Stomach smooth muscle (tissue), 2 donors: ENCODE data around the gene LOXL1.

Experiments
- H3K27ac ChIP-seq: one replicate; pipeline ENCODE4 v1.7.0; 2013; ENCODE audit warnings: mild to moderate bottlenecking, low read length, inconsistent platforms
- H3K27me3 ChIP-seq, 2 donors: one replicate each; pipeline ENCODE4 v1.7.0; 2013; ENCODE audit warnings: low read length in 2 of 2; ENCODE audit not compliant: insufficient read depth in 2 of 2, control insufficient read depth in 1 of 2
- H3K36me3 ChIP-seq, 2 donors: one replicate each; pipeline ENCODE4 v1.7.0; 2013; ENCODE audit warnings: low read length in 2 of 2; ENCODE audit not compliant: control insufficient read depth in 2 of 2, insufficient read depth in 2 of 2
- H3K4me1 ChIP-seq: one replicate; pipeline ENCODE4 v1.7.0; 2013; ENCODE audit warnings: low read length; ENCODE audit not compliant: control insufficient read depth, insufficient read depth
- H3K4me3 ChIP-seq, 2 donors: one replicate each; pipeline ENCODE4 v1.7.0; 2013; ENCODE audit warnings: low read length in 2 of 2
- H3K9ac ChIP-seq, 2 donors: one replicate each; pipeline ENCODE4 v1.7.0; 2013; ENCODE audit warnings: low read length in 2 of 2, mild to moderate bottlenecking in 1 of 2
- H3K9me3 ChIP-seq, 2 donors: one replicate each; pipeline ENCODE4 v1.7.0; 2013; ENCODE audit warnings: low read length in 2 of 2; ENCODE audit not compliant: control insufficient read depth in 2 of 2
- donor health status: healthy.
- donor health status: Pancreatic carcinoma.

LOXL1 gene

GRCh38 chr15:73941871-73942635 lies 15.8 kb downstream of the LOXL1 start:
- no peaks in the 10 kb centered on the region for H3K27me3 ChIP-seq
- H3K27ac ChIP-seq: no peak overlapping the region
- H3K9me3 ChIP-seq: no peaks in the 10 kb centered on the region
- peaks cover 30% of the 10 kb centered on the region for H3K4me1 ChIP-seq
- no peak overlapping the region for H3K4me3 ChIP-seq
- no peak overlapping the region for H3K9ac ChIP-seq
- peaks cover 2 to 19% of the 10 kb centered on the region in 2 donors for H3K36me3 ChIP-seq

GRCh38 chr15:73942751-73943270 lies 16.5 kb downstream of the LOXL1 start:
- Histone ChIP-seq H3K9me3 (no peaks in the 10 kb centered on the region), H3K27ac (no peak overlapping the region), H3K4me3 (no peak overlapping the region), H3K27me3 (no peaks in the 10 kb centered on the region), H3K4me1 (peaks cover 30% of the 10 kb centered on the region), H3K9ac (no peak overlapping the region), H3K36me3 (peaks cover 7 to 23% of the 10 kb centered on the region in 2 donors)

DNA sequence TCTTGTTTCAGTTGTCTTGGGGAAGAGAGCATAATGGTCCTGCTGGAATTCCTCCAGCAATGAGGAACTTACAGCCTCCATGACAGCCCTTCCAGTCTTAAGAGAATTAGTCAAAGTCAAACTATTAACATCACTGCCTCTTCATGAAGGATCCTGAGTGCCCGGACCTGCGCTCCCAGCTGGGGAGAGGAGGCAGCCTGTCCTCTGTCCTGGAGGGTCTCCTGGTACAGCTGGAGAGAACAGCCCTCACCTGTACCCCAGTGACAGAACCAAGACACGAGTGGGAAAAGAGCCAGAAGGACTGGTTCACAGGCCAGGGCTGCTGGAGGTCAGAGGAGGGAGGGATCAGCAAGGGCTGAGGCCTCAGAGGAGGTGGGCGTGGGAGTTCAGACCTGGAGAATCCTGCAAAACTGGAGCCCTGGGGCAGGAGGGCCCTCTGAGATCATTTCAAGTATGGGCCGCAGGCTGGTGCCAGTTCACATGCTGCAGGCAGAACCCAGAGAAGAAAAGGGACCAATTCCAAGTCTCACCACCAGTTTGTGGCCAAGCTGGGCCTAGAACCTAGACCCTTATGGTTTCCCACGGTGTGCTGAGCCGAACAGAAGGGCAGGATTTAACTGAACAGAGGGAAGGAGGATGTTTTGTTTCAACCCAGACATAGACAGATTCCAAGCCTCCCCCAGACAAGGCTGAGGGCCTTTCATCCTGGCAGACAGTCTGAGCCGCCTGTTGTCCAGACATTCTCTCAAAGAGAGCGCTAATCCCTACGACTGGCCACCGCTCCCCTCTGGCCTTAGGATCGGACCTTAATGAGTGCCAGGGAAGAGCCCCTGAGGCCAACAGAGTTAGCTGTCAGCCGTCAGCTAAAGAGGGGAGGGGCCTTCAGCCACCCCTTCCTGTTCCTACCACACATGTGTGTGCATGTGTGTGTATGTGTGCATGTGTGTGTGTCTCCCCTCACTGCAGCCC lies 18.2 kb downstream of the LOXL1 start:
- H3K4me1 ChIP-seq: peaks cover 25% of the 10 kb centered on the region
- H3K36me3 ChIP-seq: peaks cover 22 to 35% of the 10 kb centered on the region in 2 donors
- H3K4me3 ChIP-seq: no peak overlapping the region
- peak overlapping the region; percentile 18 for H3K27ac ChIP-seq
- no peak overlapping the region for H3K9ac ChIP-seq
- H3K27me3 ChIP-seq: no peaks in the 10 kb centered on the region
- H3K9me3 ChIP-seq: no peaks in the 10 kb centered on the region

DNA sequence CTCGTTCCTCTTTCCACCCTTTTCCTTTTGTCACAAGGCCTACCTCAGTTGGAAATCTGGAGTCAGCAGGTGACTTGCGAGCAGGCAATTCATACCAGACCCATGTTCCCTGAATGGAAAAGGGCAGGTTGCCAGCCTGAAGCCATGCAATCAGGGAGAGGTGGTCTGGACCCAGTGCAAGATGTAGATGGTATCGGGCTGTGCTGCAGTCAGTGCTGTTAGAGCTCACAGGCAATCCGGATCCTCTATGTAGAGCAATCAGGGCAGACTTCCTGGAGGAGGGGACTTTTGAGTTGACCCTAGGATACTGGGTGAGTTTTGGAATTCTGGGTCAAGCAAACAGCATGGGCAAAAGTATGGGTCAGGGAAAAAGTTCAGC lies 18.9 kb downstream of the LOXL1 start:
- H3K36me3 ChIP-seq: peaks cover 27 to 40% of the 10 kb centered on the region in 2 donors
- H3K4me1 ChIP-seq: peaks cover 25% of the 10 kb centered on the region
- H3K27me3 ChIP-seq: no peaks in the 10 kb centered on the region
- H3K4me3 ChIP-seq: no peak overlapping the region
- no peaks in the 10 kb centered on the region for H3K9me3 ChIP-seq
- H3K27ac ChIP-seq: no peak overlapping the region
- no peak overlapping the region for H3K9ac ChIP-seq

DNA sequence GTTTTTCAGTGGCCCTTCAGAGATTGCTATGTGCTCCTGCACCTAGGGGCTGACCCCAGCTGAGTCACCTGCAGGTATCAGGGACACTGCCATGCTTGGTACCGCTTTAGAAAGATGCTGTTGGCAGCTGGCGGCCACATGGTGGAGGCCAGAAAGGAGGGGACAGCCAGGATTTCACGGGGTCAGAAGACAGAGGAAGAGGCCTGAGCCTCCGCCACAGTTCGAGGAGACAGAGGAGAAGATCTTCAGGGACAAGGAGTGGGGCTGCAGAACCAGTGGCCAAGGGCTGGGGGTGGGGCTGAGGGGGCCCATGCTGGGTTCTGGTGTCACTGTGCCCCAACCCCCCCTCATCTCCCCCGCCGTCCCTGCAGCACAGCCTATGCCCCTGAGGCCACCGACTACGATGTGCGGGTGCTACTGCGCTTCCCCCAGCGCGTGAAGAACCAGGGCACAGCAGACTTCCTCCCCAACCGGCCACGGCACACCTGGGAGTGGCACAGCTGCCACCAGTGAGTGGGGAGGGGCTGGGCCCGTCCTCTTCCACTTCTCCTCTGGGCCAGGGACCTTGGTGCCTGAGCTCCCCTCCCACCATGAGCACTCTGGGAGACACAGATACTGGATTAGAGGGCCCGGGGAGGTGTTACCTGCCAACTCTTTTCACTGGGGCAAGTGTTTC lies 19.9 kb downstream of the LOXL1 start:
- Histone ChIP-seq H3K9ac (no peak overlapping the region), H3K27ac (no peak overlapping the region), H3K27me3 (no peaks in the 10 kb centered on the region), H3K4me3 (no peak overlapping the region), H3K9me3 (no peaks in the 10 kb centered on the region), H3K4me1 (peaks cover 25% of the 10 kb centered on the region), H3K36me3 (peaks cover 27 to 37% of the 10 kb centered on the region in 2 donors)

GRCh38 chr15:73946795-73947370 lies 20.6 kb downstream of the LOXL1 start:
- H3K4me3 ChIP-seq: no peak overlapping the region
- peaks cover 27 to 37% of the 10 kb centered on the region in 2 donors for H3K36me3 ChIP-seq
- no peaks in the 10 kb centered on the region for H3K9me3 ChIP-seq
- H3K9ac ChIP-seq: peak overlapping the region in 1 of 2 donors; percentile 42
- no peak overlapping the region for H3K27ac ChIP-seq
- no peaks in the 10 kb centered on the region for H3K27me3 ChIP-seq
- peaks cover 31% of the 10 kb centered on the region for H3K4me1 ChIP-seq

GRCh38 chr15:73947651-73948050 lies 21.4 kb downstream of the LOXL1 start:
- Histone ChIP-seq H3K4me3 (no peak overlapping the region), H3K27me3 (no peaks in the 10 kb centered on the region), H3K27ac (no peak overlapping the region), H3K36me3 (peaks cover 27 to 36% of the 10 kb centered on the region in 2 donors), H3K4me1 (peaks cover 36% of the 10 kb centered on the region), H3K9me3 (no peaks in the 10 kb centered on the region), H3K9ac (no peak overlapping the region)

DNA sequence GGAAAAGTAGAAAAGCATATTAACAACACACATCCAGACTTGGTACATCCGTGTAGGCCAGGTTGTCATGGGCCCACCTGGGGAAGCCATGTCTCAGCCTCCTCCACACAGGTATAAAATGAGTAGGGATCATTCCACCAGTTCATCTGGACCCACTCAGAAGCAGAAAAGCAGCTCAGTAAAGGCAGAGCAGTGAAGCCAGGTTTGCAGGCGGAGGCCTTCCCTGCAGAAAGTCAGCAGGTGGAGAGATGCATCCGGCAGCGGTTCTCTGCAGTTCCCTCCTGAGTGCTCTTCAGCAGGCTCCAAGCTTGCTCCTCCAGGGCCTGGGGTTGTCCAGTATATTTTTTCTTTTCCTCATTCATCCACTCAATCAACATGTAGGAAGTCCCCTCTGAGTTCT lies 22.1 kb downstream of the LOXL1 start:
- Histone ChIP-seq H3K27me3 (no peaks in the 10 kb centered on the region), H3K27ac (no peak overlapping the region), H3K4me1 (peaks cover 43% of the 10 kb centered on the region), H3K36me3 (peaks cover 27 to 35% of the 10 kb centered on the region in 2 donors), H3K9ac (no peak overlapping the region), H3K9me3 (no peaks in the 10 kb centered on the region), H3K4me3 (no peak overlapping the region)

DNA sequence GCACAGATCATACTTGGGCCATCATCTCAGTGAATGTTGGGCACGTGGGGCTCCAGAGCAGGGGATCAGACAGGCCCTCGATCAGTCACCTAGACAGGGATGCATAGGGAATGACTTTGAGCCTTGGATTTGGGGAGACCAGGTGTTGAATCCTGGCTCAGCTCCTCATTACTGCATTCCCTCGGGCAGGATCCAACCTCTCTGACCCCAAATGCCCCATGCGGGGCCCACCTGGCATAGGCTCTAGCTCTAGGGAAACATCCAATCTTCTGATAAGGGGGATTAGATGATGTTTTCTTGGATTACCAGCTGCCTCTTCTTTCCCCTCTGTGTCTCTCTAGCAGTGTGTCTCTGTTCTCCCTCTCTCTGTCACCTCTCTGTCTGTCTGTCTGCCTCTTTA lies 22.7 kb downstream of the LOXL1 start:
- H3K9ac ChIP-seq: no peak overlapping the region
- H3K27ac ChIP-seq: no peak overlapping the region
- H3K27me3 ChIP-seq: no peaks in the 10 kb centered on the region
- H3K4me1 ChIP-seq: peaks cover 47% of the 10 kb centered on the region
- H3K9me3 ChIP-seq: no peaks in the 10 kb centered on the region
- peaks cover 27 to 35% of the 10 kb centered on the region in 2 donors for H3K36me3 ChIP-seq
- no peak overlapping the region for H3K4me3 ChIP-seq

DNA sequence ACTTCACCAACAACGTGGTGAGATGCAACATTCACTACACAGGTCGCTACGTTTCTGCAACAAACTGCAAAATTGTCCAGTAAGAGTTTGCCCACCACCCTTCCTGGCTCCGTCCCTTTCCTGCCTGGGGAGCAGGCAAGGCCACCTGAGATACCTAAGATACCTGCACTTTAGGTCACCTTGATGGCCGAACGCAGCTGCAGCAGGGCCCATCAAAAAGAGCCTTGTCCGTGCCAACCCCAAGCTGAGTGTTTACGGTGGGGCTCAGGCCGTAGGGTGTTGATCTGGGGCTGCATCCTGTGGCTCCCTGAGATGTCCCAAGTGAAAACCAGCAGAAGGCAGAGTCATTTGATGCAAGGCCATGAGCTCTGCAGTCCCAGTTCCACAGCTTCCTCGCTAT lies 23.2 kb downstream of the LOXL1 start:
- H3K27ac ChIP-seq: no peak overlapping the region

More for the DNA sequence above, 23.2 kb downstream of the LOXL1 start:
- no peak overlapping the region for H3K9ac ChIP-seq
- no peak overlapping the region for H3K4me3 ChIP-seq
- peaks cover 46% of the 10 kb centered on the region for H3K4me1 ChIP-seq
- H3K9me3 ChIP-seq: no peaks in the 10 kb centered on the region
- no peaks in the 10 kb centered on the region for H3K27me3 ChIP-seq
- peaks cover 27 to 32% of the 10 kb centered on the region in 2 donors for H3K36me3 ChIP-seq
